ENCODE results near the gene NPFF.

- TF ChIP-seq FOXM1 (IDR thresholded peaks at IDR 0.05; ENCODE audit: borderline replicate concordance, low read depth), result no peak
- no peak for TF ChIP-seq RAD21 (IDR thresholded peaks at IDR 0.05; ENCODE audit: low read depth)
- no peak for TF ChIP-seq REST (IDR thresholded peaks at IDR 0.05; ENCODE audit: low read depth)
- TF ChIP-seq TAF1 (IDR thresholded peaks at IDR 0.05; ENCODE audit: low read depth), result no peak
- TF ChIP-seq YY1 (IDR thresholded peaks at IDR 0.05; ENCODE audit: low read depth), result no peak
- no peak for TF ChIP-seq USF1 (IDR thresholded peaks at IDR 0.05)
- TF ChIP-seq TEAD4 (IDR thresholded peaks at IDR 0.05), result no peak
- no peak for TF ChIP-seq MAX (IDR thresholded peaks at IDR 0.05)
- no peak for TF ChIP-seq CEBPB (IDR thresholded peaks at IDR 0.05)
These were observed 24.6 kb downstream of the NPFF start for GRCh38 chr12:53482626-53483168.
